ENCODE results near the gene RIMS1. TPM values are rescaled to one million over a fixed set of nuclear protein-coding genes. Genes with fewer than 3 reads are reported as not detected.
A peak's percentile ranks its signal among the peaks of the same experiment; 100 is the strongest.

The RIMS1 gene
- total RNA-seq, 1 experiment from 2014 or later = 3.3 TPM

DNA sequence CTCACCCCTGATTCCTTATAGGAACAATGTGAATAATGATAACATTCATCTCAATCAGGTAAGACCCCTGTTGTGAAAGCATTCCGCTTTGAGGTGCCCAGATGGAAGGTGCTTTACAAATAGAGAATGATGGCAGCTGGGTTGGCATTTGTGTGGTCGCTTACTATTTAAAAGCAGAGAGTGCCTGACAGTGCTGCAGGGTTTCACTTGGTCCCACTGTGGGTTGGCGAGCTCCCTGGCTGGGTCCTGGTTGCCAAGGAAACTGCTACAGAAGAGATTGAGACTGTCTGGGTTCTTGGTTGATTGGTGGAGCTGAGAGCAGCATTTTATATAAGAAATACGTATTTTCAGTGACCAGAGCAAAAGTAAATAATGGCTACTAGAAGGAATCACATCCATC lies 528.3 kb downstream of the RIMS1 start:
- DNase-seq (ENCODE audit: low read depth) = no peak

GRCh38 chr6:72416744-72417465 lies 530.6 kb downstream of the RIMS1 start:
- DNase-seq (ENCODE audit: low read depth) = no peak

GRCh38 chr6:72417759-72418158 lies 531.4 kb downstream of the RIMS1 start:
- DNase-seq (ENCODE audit: low read depth) = no peak

DNA sequence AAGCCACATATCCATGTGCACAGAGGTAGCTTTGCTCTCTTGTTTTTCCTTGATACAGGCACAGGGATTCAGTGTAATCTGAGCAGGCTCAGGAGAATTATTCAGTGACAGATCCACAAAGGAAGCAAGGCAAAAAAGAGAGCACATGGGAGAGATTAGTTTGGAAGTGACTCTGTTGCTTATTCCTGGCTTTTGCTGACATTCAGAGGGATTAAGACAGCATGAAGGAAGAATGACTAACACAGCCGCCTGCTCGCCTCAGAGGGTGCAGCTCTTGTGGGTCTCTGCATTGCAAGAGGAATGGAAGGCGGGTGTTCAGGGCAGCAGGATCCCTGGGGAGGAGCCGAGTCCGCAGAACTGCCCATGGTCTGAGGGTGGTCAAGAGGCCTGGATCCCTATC lies 532.1 kb downstream of the RIMS1 start:
- peak; percentile 74 for DNase-seq (ENCODE audit: low read depth)

DNA sequence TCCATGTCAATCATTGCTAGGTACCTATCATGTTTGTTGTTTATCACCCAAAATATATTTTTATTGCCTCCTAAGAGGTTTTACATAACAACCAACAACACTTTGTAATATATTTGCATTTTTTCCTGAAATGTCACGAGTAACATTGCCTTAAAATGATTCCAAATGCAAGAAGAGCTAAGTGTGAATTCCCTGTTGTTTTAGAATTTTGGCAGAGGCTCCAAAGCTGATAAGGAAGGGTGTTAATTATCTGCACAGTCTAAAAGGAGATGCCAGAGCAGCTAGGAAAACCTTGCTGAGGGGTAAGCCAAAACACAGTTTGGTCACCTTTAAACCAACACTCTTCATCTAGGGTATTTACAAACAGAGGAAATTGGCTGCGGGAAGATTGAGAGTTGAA lies 533.6 kb downstream of the RIMS1 start:
- no peak for DNase-seq (ENCODE audit: low read depth)

GRCh38 chr6:72420409-72420808 lies 534.1 kb downstream of the RIMS1 start:
- DNase-seq (ENCODE audit: low read depth) = peak; percentile 61

GRCh38 chr6:72421387-72421786 lies 535.0 kb downstream of the RIMS1 start:
- DNase-seq (ENCODE audit: low read depth) = peak; percentile 35

- no peak for DNase-seq (ENCODE audit: low read depth)
Observed at GRCh38 chr6:72422171-72422570, 535.8 kb downstream of the RIMS1 start.

- DNase-seq (ENCODE audit: low read depth) = no peak
Observed at GRCh38 chr6:72424476-72424875, 538.1 kb downstream of the RIMS1 start.

DNA sequence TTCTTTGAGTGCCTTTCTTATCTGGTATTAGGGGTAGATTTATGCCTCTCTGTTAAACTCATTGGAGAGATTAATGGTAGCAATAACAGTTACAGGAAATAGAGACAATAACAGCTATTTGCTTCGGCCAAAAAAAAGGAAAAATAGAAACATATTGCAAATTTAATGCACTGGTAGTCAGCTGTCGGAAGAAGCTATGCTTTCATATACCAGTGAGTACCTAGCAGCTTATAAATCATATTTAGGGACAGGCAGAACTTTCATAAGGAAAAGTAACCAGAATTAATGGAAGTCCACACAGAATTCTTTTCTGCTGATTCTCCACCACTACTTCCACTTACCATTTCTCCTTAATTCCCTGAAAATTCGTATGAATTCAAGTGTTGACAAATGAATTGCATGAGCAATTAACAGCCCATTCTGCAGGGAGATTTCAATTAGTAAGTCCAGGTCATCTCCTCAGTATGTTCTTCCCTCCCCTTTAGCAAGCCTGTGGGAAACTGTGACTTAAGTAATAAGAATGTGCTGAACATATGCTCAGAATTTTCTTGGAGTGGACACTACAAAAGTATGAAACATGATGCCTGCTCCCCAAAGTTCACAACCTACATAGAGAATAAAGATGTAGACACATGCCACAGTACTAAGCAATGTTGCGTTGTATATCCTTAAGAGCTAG lies 538.8 kb downstream of the RIMS1 start:
- peak; percentile 41 for DNase-seq (ENCODE audit: low read depth)

DNA sequence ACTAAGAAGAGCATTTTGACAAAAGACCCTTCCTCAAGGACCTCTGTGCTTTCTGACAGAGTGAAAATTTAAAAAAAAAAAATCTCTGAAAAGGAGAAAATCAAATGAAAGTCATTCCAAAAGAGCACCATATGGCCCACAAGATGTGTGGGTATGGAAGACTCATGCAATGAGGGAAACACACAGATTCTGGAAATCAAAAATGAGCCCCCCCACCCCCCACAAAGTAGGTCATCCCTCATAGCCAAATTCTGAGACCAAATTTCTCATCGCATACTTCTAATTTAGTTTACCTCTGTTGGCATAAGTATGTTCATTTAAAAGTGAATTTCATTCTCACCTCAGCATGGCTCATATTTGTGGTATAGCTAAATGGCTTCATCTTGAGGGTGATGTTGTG lies 554.3 kb downstream of the RIMS1 start:
- DNase-seq (ENCODE audit: low read depth) = no peak

DNA sequence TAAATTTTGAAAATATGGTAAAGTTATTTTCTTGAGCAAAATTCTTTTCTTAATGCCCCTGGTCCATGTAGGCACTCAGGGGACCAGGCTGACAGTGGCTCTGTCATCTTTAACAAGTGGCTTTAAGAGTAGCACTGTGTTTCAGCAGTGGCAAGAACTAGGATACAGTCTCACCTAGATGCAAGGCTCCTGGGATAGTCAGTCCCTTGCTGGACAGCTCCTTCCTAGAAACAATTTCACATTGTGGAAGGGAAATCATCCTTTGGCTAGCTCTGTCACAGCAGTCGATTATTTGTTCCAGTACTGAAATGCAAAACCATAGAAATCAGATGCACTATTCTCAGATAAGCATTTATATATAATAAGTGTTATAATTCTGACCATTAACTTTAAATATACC lies 560.1 kb downstream of the RIMS1 start:
- no peak for DNase-seq (ENCODE audit: low read depth)
